K562 (cell line): Measurements from ENCODE around the gene GPSM3. TPM values are rescaled to one million over a fixed set of nuclear protein-coding genes. Genes with fewer than 3 reads are reported as not detected.

Experiments
- CTCF ChIP-seq, 3 experiments: IDR thresholded peaks in 2 of 3; conservative IDR thresholded peaks in 1 of 3; 2 replicates each; pipeline ENCODE4 v1.5.1; 2011 to 2012; ENCODE audit warnings: low read length in 3 of 3, mild to moderate bottlenecking in 3 of 3, control low read depth in 2 of 3, improper control_type of control experiment in 1 of 3, inconsistent platforms in 1 of 3, low read depth in 1 of 3, mixed read lengths in 1 of 3, moderate library complexity in 1 of 3; ENCODE audit not compliant: insufficient read depth in 2 of 3
- KDM4B ChIP-seq, 2 experiments: fragments of 450-650 bp in 1 of 2; sonication (generic) in 1 of 2; IDR thresholded peaks; 2 replicates each; pipeline ENCODE4 v1.6.1; 2016 to 2017; ENCODE audit warnings: borderline replicate concordance in 2 of 2, antibody characterized with exemption in 1 of 2, low read depth in 1 of 2, mild to moderate bottlenecking in 1 of 2
- MEIS2 ChIP-seq: fragments of 450-650 bp; IDR thresholded peaks from 2 replicates; pipeline ENCODE4 v1.6.1; 2014; ENCODE audit warnings: mild to moderate bottlenecking; ENCODE audit not compliant: partially characterized antibody
- PRDM10 ChIP-seq: fragments of 450-650 bp; IDR thresholded peaks from 2 replicates; pipeline ENCODE4 v1.6.1; 2018; ENCODE audit not compliant: partially characterized antibody
- TAF7 ChIP-seq: fragments of 450-650 bp; IDR thresholded peaks from 2 replicates; pipeline ENCODE4 v1.6.1; 2016; ENCODE audit warnings: missing genetic modification characterization, missing compliant biosample characterization
- TGIF2 ChIP-seq: sonication (generic); formaldehyde crosslinking; IDR thresholded peaks from 2 replicates; pipeline ENCODE4 v1.8.1; 2022; ENCODE audit warnings: mild to moderate bottlenecking, missing genetic modification reagents, moderate library complexity
- VEZF1 ChIP-seq: fragments of 200-800 bp; sonication (Bioruptor generic); IDR thresholded peaks from 2 replicates; pipeline ENCODE4 v1.6.1; 2017; ENCODE audit warnings: missing genetic modification characterization, missing compliant biosample characterization
- ZBTB33 ChIP-seq: sonication (generic); formaldehyde crosslinking; IDR thresholded peaks from 2 replicates; pipeline ENCODE4 v1.8.1; 2023; ENCODE audit warnings: mild to moderate bottlenecking, missing genetic modification reagents
- ZNF143 ChIP-seq: sonication (generic); formaldehyde crosslinking; IDR thresholded peaks from 2 replicates; pipeline ENCODE4 v1.9.0; 2022; ENCODE audit warnings: mild to moderate bottlenecking, missing genetic modification reagents
- polyA plus RNA-seq, 8 experiments: library from polyadenylated mRNA; depleted of rRNA in 4 of 8; stranded (reverse) in 5 of 8; unstranded in 3 of 8; fragments of >200 nt; fragmentation: Nextera tagmentation in 2 of 8; fragmentation: Illumina TruSeq in 1 of 8; extraction: Ambion mirVana in 2 of 8; extraction: Trizol in 1 of 8; gene quantifications; 2 replicates each; pipeline versions ENCODE4 v1.2.1 to v1.2.3, GENCODE V29; 2011 to 2014; ENCODE audit warnings: inconsistent platforms in 1 of 8, missing spikeins in 1 of 8
- total RNA-seq, 7 experiments: library from RNA; depleted of rRNA in 6 of 7; stranded (reverse); fragments of >200 nt in 6 of 7; fragmentation: Illumina TruSeq in 2 of 7; extraction: Trizol in 2 of 7; gene quantifications; 2 replicates each; pipeline versions ENCODE4 v1.2.1 to v1.2.3, GENCODE V29; 2011 to 2021; ENCODE audit warnings: low replicate concordance in 1 of 7

The GPSM3 gene
- total and polyA plus RNA-seq, 9 of the 15 experiments (the other 6 are each of a cell fraction or from before 2014, with no cell fraction given): 5.3 to 42.6 (median 24.4) TPM

GRCh38 chr6:32195652-32195901 is 3.1 kb upstream of the GPSM3 start (continued):
- peak; percentile 39 to 75 (median 63); a peak in 5 of 6 replicates for TF ChIP-seq CTCF (IDR thresholded peaks at IDR 0.05 in 2 of 3, conservative IDR thresholded peaks at IDR 0.05 in 1 of 3; ENCODE audit: insufficient read depth in 2 of 3, low read depth in 1 of 3, low read length in 3 of 3)
- no peak for TF ChIP-seq ZNF143 (CRISPR knock-in tag)
- TF ChIP-seq VEZF1: peak; percentile 80
- peak; percentile 92 for TF ChIP-seq MEIS2
- no peak for TF ChIP-seq TGIF2 (CRISPR knock-in tag)
- peak; percentile 31 for TF ChIP-seq PRDM10
- 0 out of 4 replicates have a peak, but pooled peaks of 1 of the 2 experiments have one; percentile 65 for TF ChIP-seq KDM4B (IDR thresholded peaks at IDR 0.05; ENCODE audit: borderline replicate concordance in 2 of 2, low read depth in 1 of 2)
- TF ChIP-seq ZBTB33 (CRISPR knock-in tag): peak; percentile 11
- TF ChIP-seq TAF7 (tag): no peak
